Endometrial microvascular endothelial cells (primary cell): ENCODE results near the gene ORC2. TPM values are rescaled to one million over a fixed set of nuclear protein-coding genes. Genes with fewer than 3 reads are reported as not detected.

Experiments
- in situ Hi-C: cut with HindIII; loops from 2 replicates; pipeline ENCODE4 v1.10.0; 2017; ENCODE audit warnings: low sequenced_read_pairs, low pct_unique_long_range_greater_than_20kb; ENCODE audit errors: inconsistent ontology term
- total RNA-seq: library from RNA; depleted of rRNA; stranded (reverse); fragments of >200 nt; gene quantifications from one replicate; pipeline ENCODE4 v1.2.3, GENCODE V29; 2015; ENCODE audit errors: inconsistent ontology term

ORC2 gene
- total RNA-seq, 1 donor from 2014 or later, result 31.4 TPM

- in situ Hi-C loops, result no loop called here
These were observed 92.3 kb downstream of the ORC2 start for GRCh38 chr2:200871151-200871550.

GRCh38 chr2:200869014-200869413 lies 94.4 kb downstream of the ORC2 start:
- in situ Hi-C loops, result no loop called here

- in situ Hi-C loops, result no loop called here
These were observed 99.1 kb downstream of the ORC2 start, which contains the start of gene CLK1 for GRCh38 chr2:200864176-200865034. Gene CLK1, minus strand, starts transcription at chr2:200864658. Its CDS starts 2,796 bp downstream, at chr2:200861862.

GRCh38 chr2:200863782-200864175 lies 99.7 kb downstream of the ORC2 start:
- in situ Hi-C loops, result no loop called here

- in situ Hi-C loops, result no loop called here
These were observed 100.9 kb downstream of the ORC2 start for GRCh38 chr2:200862532-200863000.

GRCh38 chr2:200861617-200862155 lies 101.8 kb downstream of the ORC2 start:
- in situ Hi-C loops, result no loop called here

GRCh38 chr2:200860092-200860795 lies 103.2 kb downstream of the ORC2 start:
- in situ Hi-C loops, result no loop called here

Other genes starting within 250 kb of the ORC2 start
- gene BZW1, start 151.8 kb downstream of the ORC2 start, total RNA-seq, result 578 TPM
- 36.3 TPM for gene CLK1, start 99.0 kb downstream of the ORC2 start, total RNA-seq
- gene PPIL3, start 74.6 kb downstream of the ORC2 start, total RNA-seq, result 24.3 TPM
- gene NIF3L1, start 74.3 kb downstream of the ORC2 start, total RNA-seq, result 18.8 TPM
- 7.3 TPM for gene HYCC2, start 108.0 kb upstream of the ORC2 start, total RNA-seq
- gene NDUFB3, start 108.3 kb upstream of the ORC2 start, total RNA-seq, result 108 TPM
- gene CFLAR, start 152.5 kb upstream of the ORC2 start, total RNA-seq, result 130 TPM
- 19.9 TPM for gene CASP10, start 219.5 kb upstream of the ORC2 start, total RNA-seq